ENCODE measurements around the gene TTF2. TPM values are rescaled to one million over a fixed set of nuclear protein-coding genes. Genes with fewer than 3 reads are reported as not detected.

The TTF2 gene
- total RNA-seq, 4 donors from 2014 or later = 9.7 to 15.2 (median 12.2) TPM

DNA sequence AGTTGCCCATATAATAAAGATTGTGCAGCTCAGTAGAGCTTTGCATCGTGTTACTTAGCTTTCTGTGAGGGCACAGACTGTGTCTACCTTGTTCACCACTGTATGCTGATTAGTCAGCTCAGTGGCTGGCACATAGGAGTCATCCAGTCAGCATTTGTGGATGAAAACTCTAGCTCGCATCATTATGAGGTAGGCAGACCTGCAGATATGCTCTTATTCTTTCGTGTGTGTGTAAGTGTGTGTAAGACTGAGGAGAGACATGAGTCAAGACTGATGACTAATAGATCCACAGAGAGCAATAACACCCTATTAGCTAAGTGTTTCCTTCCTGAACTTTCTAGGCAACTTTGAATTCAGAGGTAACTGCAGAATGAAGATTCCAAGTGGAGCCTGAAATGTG, 17.1 kb downstream of the TTF2 start:
- in situ Hi-C loops (cut with MboI; ENCODE audit: low sequenced_read_pairs in 4 of 4) (loop anchor here in 2 of 4 donors (5.0 kb wide), 1 partner anchor 50 kb away; no protein-coding TSS in a partner anchor), intact Hi-C loops (cut with DNase I; ENCODE audit: low total_unique reads) (no loop called here)
- DNase-seq (no peak), ATAC-seq (no peak)
- Histone ChIP-seq H3K27me3 (no peaks in the 10 kb centered on the region), H3K4me1 (peaks cover 0 to 5% of the 10 kb centered on the region in 2 donors), H3K36me3 (peaks cover 0 to 49% of the 10 kb centered on the region in 2 donors), H3K9me3 (no peaks in the 10 kb centered on the region), H3K4me3 (no peak overlapping the region), H3K27ac (no peak overlapping the region)
- no peak for TF ChIP-seq POLR2A (IDR thresholded peaks at IDR 0.05)
- TF ChIP-seq, protein P1, sequence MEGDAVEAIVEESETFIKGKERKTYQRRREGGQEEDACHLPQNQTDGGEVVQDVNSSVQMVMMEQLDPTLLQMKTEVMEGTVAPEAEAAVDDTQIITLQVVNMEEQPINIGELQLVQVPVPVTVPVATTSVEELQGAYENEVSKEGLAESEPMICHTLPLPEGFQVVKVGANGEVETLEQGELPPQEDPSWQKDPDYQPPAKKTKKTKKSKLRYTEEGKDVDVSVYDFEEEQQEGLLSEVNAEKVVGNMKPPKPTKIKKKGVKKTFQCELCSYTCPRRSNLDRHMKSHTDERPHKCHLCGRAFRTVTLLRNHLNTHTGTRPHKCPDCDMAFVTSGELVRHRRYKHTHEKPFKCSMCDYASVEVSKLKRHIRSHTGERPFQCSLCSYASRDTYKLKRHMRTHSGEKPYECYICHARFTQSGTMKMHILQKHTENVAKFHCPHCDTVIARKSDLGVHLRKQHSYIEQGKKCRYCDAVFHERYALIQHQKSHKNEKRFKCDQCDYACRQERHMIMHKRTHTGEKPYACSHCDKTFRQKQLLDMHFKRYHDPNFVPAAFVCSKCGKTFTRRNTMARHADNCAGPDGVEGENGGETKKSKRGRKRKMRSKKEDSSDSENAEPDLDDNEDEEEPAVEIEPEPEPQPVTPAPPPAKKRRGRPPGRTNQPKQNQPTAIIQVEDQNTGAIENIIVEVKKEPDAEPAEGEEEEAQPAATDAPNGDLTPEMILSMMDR (IDR thresholded peaks at IDR 0.05 in 4 of 5, conservative IDR thresholded peaks at IDR 0.05 in 1 of 5) = no peak

DNA sequence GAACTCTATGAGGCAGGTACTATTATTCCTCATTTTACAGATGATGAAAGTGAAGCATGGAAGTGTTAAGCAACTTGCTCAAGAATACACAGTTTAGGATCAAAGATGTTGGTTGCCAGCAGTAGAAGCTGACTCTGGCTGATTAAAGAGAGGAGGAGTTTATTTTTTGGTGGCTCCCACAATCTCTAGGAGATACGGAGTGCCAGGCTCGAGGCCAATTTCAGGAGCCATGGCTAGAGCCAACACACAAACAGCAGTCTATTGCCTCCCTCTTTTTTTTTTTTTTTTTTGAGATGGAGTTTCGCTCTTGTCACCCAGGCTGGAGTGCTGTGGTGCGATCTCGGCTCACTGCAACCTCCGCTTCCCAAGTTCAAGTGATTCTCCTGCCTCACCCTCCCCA, 19.6 kb downstream of the TTF2 start:
- H3K36me3 ChIP-seq = peaks cover 0 to 49% of the 10 kb centered on the region in 2 donors
- no peaks in the 10 kb centered on the region for H3K4me1 ChIP-seq
- TF ChIP-seq, protein P1 (IDR thresholded peaks at IDR 0.05 in 4 of 5, conservative IDR thresholded peaks at IDR 0.05 in 1 of 5) = no peak
- no peak for TF ChIP-seq POLR2A (IDR thresholded peaks at IDR 0.05)
- no peaks in the 10 kb centered on the region for H3K9me3 ChIP-seq
- no peak for DNase-seq
- intact Hi-C loops (cut with DNase I; ENCODE audit: low total_unique reads) (no loop called here), in situ Hi-C loops (cut with MboI; ENCODE audit: low sequenced_read_pairs in 4 of 4) (loop anchor here in 2 of 4 donors (5.0 kb wide), 1 partner anchor 48 kb away; no protein-coding TSS in a partner anchor)
- no peak overlapping the region for H3K4me3 ChIP-seq
- no peak for ATAC-seq
- H3K27me3 ChIP-seq = no peaks in the 10 kb centered on the region
- no peak overlapping the region for H3K27ac ChIP-seq

DNA sequence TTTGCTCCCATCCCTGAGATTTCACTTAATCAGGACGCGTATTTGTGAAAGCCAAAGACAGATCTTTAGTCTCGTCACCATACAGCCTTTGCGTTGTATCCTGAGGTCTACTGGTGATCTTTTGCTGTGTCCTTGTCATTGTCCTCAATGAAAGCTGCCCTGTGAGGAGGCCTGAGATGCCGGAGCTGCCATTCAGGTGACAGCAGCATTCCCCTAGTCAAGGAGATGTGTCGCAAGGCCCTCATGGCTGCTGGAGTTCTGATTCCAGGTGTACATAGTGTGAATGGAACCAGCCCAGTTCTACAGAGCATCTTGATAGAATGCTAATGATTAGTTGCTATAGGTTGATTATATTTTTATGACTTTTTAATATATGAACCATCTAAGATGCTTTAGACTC, 24.1 kb downstream of the TTF2 start:
- Histone ChIP-seq H3K27me3 (no peaks in the 10 kb centered on the region), H3K4me3 (no peak overlapping the region), H3K27ac (no peak overlapping the region), H3K9me3 (no peaks in the 10 kb centered on the region), H3K36me3 (peaks cover 0 to 20% of the 10 kb centered on the region in 2 donors), H3K4me1 (no peaks in the 10 kb centered on the region)
- intact Hi-C loops (cut with DNase I; ENCODE audit: low total_unique reads) (no loop called here), in situ Hi-C loops (cut with MboI; ENCODE audit: low sequenced_read_pairs in 4 of 4) (no loop called here)
- ATAC-seq = no peak
- TF ChIP-seq, protein P1 (IDR thresholded peaks at IDR 0.05 in 4 of 5, conservative IDR thresholded peaks at IDR 0.05 in 1 of 5) = no peak
- TF ChIP-seq POLR2A (IDR thresholded peaks at IDR 0.05) = no peak
- DNase-seq = no peak

DNA sequence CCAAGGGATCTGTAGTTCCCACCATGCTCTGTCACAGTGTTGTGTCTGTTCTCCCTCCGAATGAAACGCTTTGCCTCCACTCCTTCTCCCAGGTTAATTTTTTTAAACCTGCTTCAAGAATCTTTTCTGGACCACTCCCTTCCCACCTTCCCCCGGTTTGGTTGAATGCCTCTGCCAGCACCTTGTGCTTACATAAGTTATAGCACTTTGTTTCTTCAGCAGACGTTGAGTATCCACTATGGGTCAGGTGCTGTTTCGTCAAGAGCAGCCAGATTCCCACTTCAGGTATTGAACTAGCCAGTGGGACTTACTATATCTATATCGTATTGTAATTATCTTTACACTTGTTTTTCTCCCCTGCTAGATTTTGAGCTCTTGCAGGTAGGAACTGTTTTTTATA, 27.6 kb downstream of the TTF2 start:
- Histone ChIP-seq H3K4me3 (no peak overlapping the region), H3K9me3 (no peaks in the 10 kb centered on the region), H3K36me3 (peaks cover 0 to 3% of the 10 kb centered on the region in 2 donors), H3K4me1 (peaks cover 3 to 11% of the 10 kb centered on the region in 2 donors), H3K27me3 (no peaks in the 10 kb centered on the region), H3K27ac (no peak overlapping the region)
- in situ Hi-C loops (cut with MboI; ENCODE audit: low sequenced_read_pairs in 4 of 4) (no loop called here), intact Hi-C loops (cut with DNase I; ENCODE audit: low total_unique reads) (no loop called here)
- DNase-seq (no peak), ATAC-seq (no peak)
- TF ChIP-seq, protein P1 (IDR thresholded peaks at IDR 0.05 in 4 of 5, conservative IDR thresholded peaks at IDR 0.05 in 1 of 5) = no peak
- TF ChIP-seq POLR2A (IDR thresholded peaks at IDR 0.05) = no peak

DNA sequence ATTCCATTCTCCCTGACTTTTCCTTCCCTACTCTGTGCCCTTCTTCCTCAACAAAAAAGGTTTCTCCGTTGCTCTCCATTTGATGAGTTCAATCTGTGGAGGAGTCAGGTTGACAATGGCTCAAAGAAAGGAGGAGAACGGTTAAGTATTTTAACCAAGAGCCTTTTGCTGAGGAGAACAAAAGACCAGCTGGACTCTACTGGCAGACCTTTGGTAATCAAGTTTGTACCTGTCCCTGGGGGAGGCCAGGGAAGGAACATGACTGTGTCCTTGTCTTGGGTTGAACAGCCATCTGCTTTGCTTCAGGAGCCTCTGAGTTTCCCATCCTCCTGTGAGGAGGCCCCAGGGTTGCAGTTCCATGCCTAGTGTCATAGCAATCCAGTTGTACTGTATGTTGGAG, 29.9 kb downstream of the TTF2 start:
- Histone ChIP-seq H3K9me3 (no peaks in the 10 kb centered on the region), H3K36me3 (peaks cover 0 to 3% of the 10 kb centered on the region in 2 donors), H3K27ac (no peak overlapping the region), H3K4me3 (no peak overlapping the region), H3K4me1 (peaks cover 21 to 32% of the 10 kb centered on the region in 2 donors), H3K27me3 (no peaks in the 10 kb centered on the region)
- intact Hi-C loops (cut with DNase I; ENCODE audit: low total_unique reads) = loop anchor here (10.0 kb wide), 2 partner anchors 515 to 595 kb away; partner anchors contain the start of gene TENT5C
- DNase-seq (no peak), ATAC-seq (no peak)
- no peak for TF ChIP-seq POLR2A (IDR thresholded peaks at IDR 0.05)
- TF ChIP-seq, protein P1 (IDR thresholded peaks at IDR 0.05 in 4 of 5, conservative IDR thresholded peaks at IDR 0.05 in 1 of 5) = no peak
- in situ Hi-C loops (cut with MboI; ENCODE audit: low sequenced_read_pairs in 4 of 4) = no loop called here
